HG02610 (cell line): ENCODE results near the gene PDZD2.

Experiments
- ATAC-seq: cut with Tn5 transposase; IDR thresholded peaks from one replicate; pipeline ENCODE4 v1.9.1; 2021; ENCODE audit warnings: mild to moderate bottlenecking, moderate library complexity; ENCODE audit not compliant: unreplicated experiment

The PDZD2 gene

GRCh38 chr5:31859096-31859495, 220.2 kb downstream of the PDZD2 start:
- ATAC-seq: no peak

- ATAC-seq: no peak
Observed at GRCh38 chr5:31860278-31860677, 221.3 kb downstream of the PDZD2 start.

GRCh38 chr5:31860726-31861433, 221.9 kb downstream of the PDZD2 start:
- no peak for ATAC-seq

GRCh38 chr5:31861601-31862000, 222.7 kb downstream of the PDZD2 start:
- no peak for ATAC-seq

- no peak for ATAC-seq
Observed at GRCh38 chr5:31863991-31864411, 225.1 kb downstream of the PDZD2 start.

GRCh38 chr5:31866166-31866565, 227.2 kb downstream of the PDZD2 start:
- no peak for ATAC-seq

- no peak for ATAC-seq
Observed at GRCh38 chr5:31867219-31867618, 228.3 kb downstream of the PDZD2 start.

GRCh38 chr5:31880449-31880848, 241.5 kb downstream of the PDZD2 start:
- no peak for ATAC-seq

- no peak for ATAC-seq
Observed at GRCh38 chr5:31884896-31885295, 246.0 kb downstream of the PDZD2 start.

- ATAC-seq: no peak
Observed at GRCh38 chr5:31886206-31886605, 247.3 kb downstream of the PDZD2 start.

GRCh38 chr5:31887556-31887955, 248.6 kb downstream of the PDZD2 start:
- no peak for ATAC-seq

- ATAC-seq: no peak
Observed at GRCh38 chr5:31888564-31888963, 249.6 kb downstream of the PDZD2 start.

- no peak for ATAC-seq
Observed at GRCh38 chr5:31889001-31889561, 250.2 kb downstream of the PDZD2 start.

GRCh38 chr5:31890046-31890445, 251.1 kb downstream of the PDZD2 start:
- no peak for ATAC-seq

GRCh38 chr5:31894141-31894540, 255.2 kb downstream of the PDZD2 start:
- no peak for ATAC-seq

GRCh38 chr5:31895199-31895820, 256.4 kb downstream of the PDZD2 start:
- no peak for ATAC-seq

- ATAC-seq: no peak
Observed at GRCh38 chr5:31898036-31898632, 259.2 kb downstream of the PDZD2 start.

- ATAC-seq: no peak
Observed at GRCh38 chr5:31900296-31900865, 261.4 kb downstream of the PDZD2 start.

- no peak for ATAC-seq
Observed at GRCh38 chr5:31901807-31902530, 263.0 kb downstream of the PDZD2 start.

- no peak for ATAC-seq
Observed at GRCh38 chr5:31908396-31908795, 269.5 kb downstream of the PDZD2 start.

- no peak for ATAC-seq
Observed at GRCh38 chr5:31909073-31909472, 270.1 kb downstream of the PDZD2 start.
